T-cell (primary cell): Measurements from ENCODE around the gene SGCA. TPM values are rescaled to one million over a fixed set of nuclear protein-coding genes. Genes with fewer than 3 reads are reported as not detected.
A peak's percentile ranks its signal among the peaks of the same experiment; 100 is the strongest.

Experiments used
- ATAC-seq, 4 experiments: fragments of 200-7000 bp in 3 of 4; fragments of 150-1000 bp in 1 of 4; cut with Tn5 transposase; replicated peaks in 1 of 4; 1 replicate in 3 of 4; 2 replicates in 1 of 4; pipeline ENCODE4 v1.10.0; 2021; ENCODE audit warnings: moderate library complexity in 3 of 4, mild to moderate bottlenecking in 2 of 4, moderate number of reproducible peaks in 1 of 4
- CTCF ChIA-PET, 2 donors: fragments of 300-600 bp; sonication (Branson Sonifier 250); formaldehyde crosslinking; loops; one replicate each; lab custom pipeline; 2022; ENCODE audit warnings: antibody characterized with exemption in 2 of 2; lab: Charles Lee
- POLR2A ChIA-PET, 2 donors: fragments of 300-600 bp; sonication (Branson Sonifier 250); formaldehyde crosslinking; loops; one replicate each; lab custom pipeline; 2022; ENCODE audit warnings: antibody characterized with exemption in 2 of 2; lab: Charles Lee
- DNase-seq, 35 experiments: peaks; one replicate each; pipeline versions ENCODE4 v3.0.0 to v3.0.0-alpha.2; 2013 to 2023
- H3K27ac ChIP-seq: one replicate; pipeline ENCODE4 v1.5.1; 2013; ENCODE audit warnings: low read length
- H3K27me3 ChIP-seq, 2 experiments: replicated peaks in 1 of 2; 1 replicate in 1 of 2; 2 replicates in 1 of 2; pipeline versions ENCODE4 v1.6.1 to v1.7.0; 2013; ENCODE audit warnings: low read length in 1 of 2, mixed read lengths in 1 of 2; ENCODE audit not compliant: control insufficient read depth in 2 of 2, insufficient read depth in 2 of 2; ENCODE audit errors: extremely low read depth in 1 of 2
- H3K36me3 ChIP-seq, 2 donors: 1 replicate in 1 of 2; 2 replicates in 1 of 2; pipeline versions ENCODE4 v1.6.1 to v1.7.0; 2013; ENCODE audit warnings: low read length in 1 of 2; ENCODE audit not compliant: control insufficient read depth in 2 of 2, insufficient read depth in 1 of 2; ENCODE audit errors: extremely low read depth in 1 of 2
- H3K4me1 ChIP-seq, 2 experiments: 1 replicate in 1 of 2; 2 replicates in 1 of 2; pipeline versions ENCODE4 v1.6.1 to v1.7.0; 2013; ENCODE audit warnings: low read length in 2 of 2, mixed read lengths in 1 of 2; ENCODE audit not compliant: insufficient read depth in 2 of 2, control insufficient read depth in 1 of 2; ENCODE audit errors: extremely low read depth in 1 of 2
- H3K4me3 ChIP-seq, 2 donors: 1 replicate in 1 of 2; 2 replicates in 1 of 2; pipeline versions ENCODE4 v1.5.1 to v1.7.0; 2013; ENCODE audit warnings: mild to moderate bottlenecking in 2 of 2, low read length in 1 of 2, moderate library complexity in 1 of 2; ENCODE audit not compliant: control insufficient read depth in 1 of 2; ENCODE audit errors: extremely low read depth in 1 of 2
- H3K9me3 ChIP-seq: 2 replicates; pipeline ENCODE4 v1.7.0; 2013
- H3K27ac Mint-ChIP-seq, 2 donors: one replicate each; pipeline ENCODE4 v1.8.0; 2020 to 2021; ENCODE audit warnings: mild to moderate bottlenecking in 2 of 2, mixed read lengths in 2 of 2
- H3K27me3 Mint-ChIP-seq, 2 donors: one replicate each; pipeline ENCODE4 v1.8.0; 2021 to 2022; ENCODE audit warnings: mixed read lengths in 2 of 2
- H3K36me3 Mint-ChIP-seq: one replicate; pipeline ENCODE4 v1.8.0; 2021; ENCODE audit warnings: mixed read lengths
- H3K4me1 Mint-ChIP-seq, 3 donors: one replicate each; pipeline ENCODE4 v1.8.0; 2020 to 2022; ENCODE audit warnings: mixed read lengths in 3 of 3, mild to moderate bottlenecking in 1 of 3
- H3K4me3 Mint-ChIP-seq, 3 donors: one replicate each; pipeline ENCODE4 v1.8.0; 2020 to 2022; ENCODE audit warnings: mild to moderate bottlenecking in 3 of 3, mixed read lengths in 3 of 3, moderate library complexity in 3 of 3
- H3K9me3 Mint-ChIP-seq, 3 donors: one replicate each; pipeline ENCODE4 v1.8.0; 2020 to 2022; ENCODE audit warnings: mixed read lengths in 3 of 3
- WGBS: methylation state at CpG from one replicate; pipeline ENCODE4 v1.1.5; 2013; ENCODE audit warnings: missing lambda C conversion rate; ENCODE audit not compliant: insufficient coverage; 5-methylcytosine and 5-hydroxymethylcytosine counted together
- total RNA-seq, 35 experiments: library from RNA in 6 of 35; stranded (reverse) in 6 of 35; fragments of 120-200 nt in 1 of 35; gene quantifications; one replicate each; pipeline versions ENCODE4 v1.2.1 to v1.2.4 and lab custom pipeline; 2013 to 2026

SGCA gene
- total RNA-seq, 5 donors from 2014 or later (not counting 1 experiment from before 2014, with no cell fraction given): 0.33 TPM; not detected in 4

DNA sequence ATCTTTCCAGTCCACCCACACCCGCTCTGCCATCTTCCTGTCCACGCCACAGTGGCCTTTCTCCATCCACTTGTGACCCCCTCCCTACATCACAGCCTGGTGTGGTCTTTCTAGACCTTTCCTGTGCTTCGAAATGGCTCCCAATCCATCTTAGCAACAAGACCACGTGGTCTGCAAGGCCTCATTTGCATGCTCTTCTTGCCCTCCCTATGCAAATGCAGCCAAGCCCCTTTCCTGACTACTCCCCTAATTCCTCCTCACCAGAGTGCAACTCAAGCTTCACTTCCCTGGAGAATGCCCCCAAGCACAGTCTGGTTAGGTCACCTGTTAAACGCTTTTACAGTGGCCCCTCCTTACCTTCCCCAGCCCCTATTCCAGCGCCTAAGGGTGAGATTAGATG, 21.4 kb upstream of the SGCA start:
- no peaks in the 10 kb centered on the region for H3K9me3 ChIP-seq
- peak overlapping the region in 1 of 3 donors; percentile 27 for H3K4me3 Mint-ChIP-seq
- peaks cover 3 to 59% of the 10 kb centered on the region in 2 donors for H3K36me3 ChIP-seq
- no peak overlapping the region for H3K4me3 ChIP-seq
- H3K27ac ChIP-seq: no peak overlapping the region
- no peaks in the 10 kb centered on the region for H3K9me3 Mint-ChIP-seq
- H3K36me3 Mint-ChIP-seq: peaks cover 41% of the 10 kb centered on the region
- no peaks in the 10 kb centered on the region for H3K27me3 ChIP-seq
- DNase-seq (no peak), ATAC-seq (no peak)
- H3K4me1 ChIP-seq: peaks cover 36 to 97% of the 10 kb centered on the region in 2 experiments
- no peaks in the 10 kb centered on the region for H3K27me3 Mint-ChIP-seq
- WGBS: 87% methylated on average over 4 of the region's 6 CpGs
- H3K27ac Mint-ChIP-seq: peak overlapping the region; percentile 62 to 97
- POLR2A ChIA-PET: no interaction called here
- CTCF ChIA-PET: interaction anchor here in 1 of 2 donors (1.4 kb wide), 1 partner anchor 51 kb away, joined by 3 read pairs; no protein-coding TSS in a partner anchor
- H3K4me1 Mint-ChIP-seq: peaks cover 88 to 92% (median 91%) of the 10 kb centered on the region in 3 donors

- peak overlapping the region; percentile 97 to 99 for H3K27ac Mint-ChIP-seq
- H3K4me1 ChIP-seq: peaks cover 34 to 91% of the 10 kb centered on the region in 2 experiments
- no peaks in the 10 kb centered on the region for H3K27me3 ChIP-seq
- no peak for DNase-seq
- 92% methylated on average over 7 of the region's 16 CpGs for WGBS
- H3K27ac ChIP-seq: no peak overlapping the region
- no peak for ATAC-seq
- ChIA-PET CTCF (interaction anchor here in 1 of 2 donors (0.6 to 1.4 kb wide), 2 partner anchors 51 to 387 kb away, joined by 3 read pairs; no protein-coding TSS in a partner anchor), POLR2A (no interaction called here)
- H3K36me3 Mint-ChIP-seq: peaks cover 34% of the 10 kb centered on the region
- no peaks in the 10 kb centered on the region for H3K27me3 Mint-ChIP-seq
- peaks cover 82 to 86% (median 85%) of the 10 kb centered on the region in 3 donors for H3K4me1 Mint-ChIP-seq
- peaks cover 3 to 54% of the 10 kb centered on the region in 2 donors for H3K36me3 ChIP-seq
- H3K9me3 ChIP-seq: no peaks in the 10 kb centered on the region
- H3K9me3 Mint-ChIP-seq: no peaks in the 10 kb centered on the region
- no peak overlapping the region for H3K4me3 ChIP-seq
- peak overlapping the region in 2 of 3 donors; percentile 28 to 96 for H3K4me3 Mint-ChIP-seq
Observed at GRCh38 chr17:50144845-50145531, 20.8 kb upstream of the SGCA start.

GRCh38 chr17:50145532-50146229, 20.1 kb upstream of the SGCA start:
- Histone ChIP-seq H3K27ac (peak overlapping the region; percentile 79), H3K27me3 (no peaks in the 10 kb centered on the region), H3K4me3 (no peak overlapping the region), H3K36me3 (peaks cover 3 to 53% of the 10 kb centered on the region in 2 donors), H3K9me3 (no peaks in the 10 kb centered on the region), H3K4me1 (peaks cover 28 to 85% of the 10 kb centered on the region in 2 experiments)
- POLR2A ChIA-PET: interaction anchor here in 1 of 2 donors (0.9 kb wide), 1 partner anchor 15 kb away, joined by 3 read pairs; no protein-coding TSS in a partner anchor
- peaks cover 75 to 79% (median 78%) of the 10 kb centered on the region in 3 donors for H3K4me1 Mint-ChIP-seq
- H3K4me3 Mint-ChIP-seq: peak overlapping the region; percentile 6 to 96 (median 28)
- WGBS: 75% methylated on average over 6 of the region's 11 CpGs
- H3K36me3 Mint-ChIP-seq: peaks cover 29% of the 10 kb centered on the region
- peak overlapping the region; percentile 97 to 99 for H3K27ac Mint-ChIP-seq
- CTCF ChIA-PET: interaction anchor here in 1 of 2 donors (0.6 to 1.4 kb wide), 5 partner anchors 14 to 387 kb away, joined by 3 to 5 read pairs (median 3); no protein-coding TSS in a partner anchor
- DNase-seq: no peak
- no peaks in the 10 kb centered on the region for H3K27me3 Mint-ChIP-seq
- no peaks in the 10 kb centered on the region for H3K9me3 Mint-ChIP-seq
- ATAC-seq: no peak

DNA sequence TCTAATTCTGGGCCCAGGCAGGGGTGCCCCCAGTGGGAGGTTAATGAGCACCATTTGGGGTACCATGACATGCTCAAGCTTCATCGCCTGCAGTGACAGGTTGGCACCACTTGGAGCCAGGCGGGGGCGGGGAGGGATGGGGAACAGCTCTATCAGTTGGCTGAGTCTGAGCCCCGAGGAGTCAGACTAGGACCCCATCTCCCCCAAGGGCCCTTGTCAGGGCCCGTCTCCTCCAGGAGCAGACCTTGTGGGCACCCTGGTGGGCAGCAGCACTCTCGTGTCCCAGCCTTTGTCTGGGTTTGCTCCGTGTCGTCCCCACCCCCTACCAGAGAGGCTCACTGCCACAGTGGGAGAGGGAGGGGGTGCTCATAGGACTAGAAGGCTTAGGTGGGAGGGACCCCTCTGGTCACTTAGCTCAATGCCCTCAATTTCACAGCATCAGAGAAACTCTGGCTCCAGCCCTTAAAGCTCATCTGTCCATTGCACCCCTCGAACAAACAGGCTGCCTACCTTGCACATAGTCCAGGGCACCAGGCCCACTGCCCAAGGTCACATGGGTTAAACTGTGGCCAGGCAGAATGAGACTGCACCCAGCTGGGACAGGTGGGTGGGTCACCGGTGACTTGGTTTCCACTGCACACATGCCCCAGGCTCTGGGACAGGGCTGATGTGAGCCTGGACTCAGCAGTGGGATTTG, 19.4 kb upstream of the SGCA start:
- Mint-ChIP-seq H3K9me3 (no peaks in the 10 kb centered on the region), H3K27ac (peak overlapping the region; percentile 97 to 99), H3K4me3 (peak overlapping the region; percentile 89 to 96 (median 92)), H3K36me3 (peaks cover 26% of the 10 kb centered on the region), H3K4me1 (peaks cover 72% of the 10 kb centered on the region in 3 donors), H3K27me3 (no peaks in the 10 kb centered on the region)
- Histone ChIP-seq H3K4me3 (peak overlapping the region in 1 of 2 donors; percentile 82), H3K27me3 (no peaks in the 10 kb centered on the region), H3K27ac (peak overlapping the region; percentile 79), H3K36me3 (peaks cover 3 to 46% of the 10 kb centered on the region in 2 donors), H3K9me3 (no peaks in the 10 kb centered on the region), H3K4me1 (peaks cover 27 to 82% of the 10 kb centered on the region in 2 experiments)
- DNase-seq (peak in 7 of 35 experiments; percentile 31 to 42 (median 39)), ATAC-seq (no peak)
- 54% methylated on average over 2 of the region's 10 CpGs for WGBS
- ChIA-PET POLR2A (interaction anchor here in 1 of 2 donors (0.9 kb wide), 1 partner anchor 14 kb away, joined by 3 read pairs; no protein-coding TSS in a partner anchor), CTCF (interaction anchor here in 1 of 2 donors (0.9 to 1.1 kb wide), 3 partner anchors 14 to 32 kb away, joined by 3 to 5 read pairs (median 4); no protein-coding TSS in a partner anchor)

DNA sequence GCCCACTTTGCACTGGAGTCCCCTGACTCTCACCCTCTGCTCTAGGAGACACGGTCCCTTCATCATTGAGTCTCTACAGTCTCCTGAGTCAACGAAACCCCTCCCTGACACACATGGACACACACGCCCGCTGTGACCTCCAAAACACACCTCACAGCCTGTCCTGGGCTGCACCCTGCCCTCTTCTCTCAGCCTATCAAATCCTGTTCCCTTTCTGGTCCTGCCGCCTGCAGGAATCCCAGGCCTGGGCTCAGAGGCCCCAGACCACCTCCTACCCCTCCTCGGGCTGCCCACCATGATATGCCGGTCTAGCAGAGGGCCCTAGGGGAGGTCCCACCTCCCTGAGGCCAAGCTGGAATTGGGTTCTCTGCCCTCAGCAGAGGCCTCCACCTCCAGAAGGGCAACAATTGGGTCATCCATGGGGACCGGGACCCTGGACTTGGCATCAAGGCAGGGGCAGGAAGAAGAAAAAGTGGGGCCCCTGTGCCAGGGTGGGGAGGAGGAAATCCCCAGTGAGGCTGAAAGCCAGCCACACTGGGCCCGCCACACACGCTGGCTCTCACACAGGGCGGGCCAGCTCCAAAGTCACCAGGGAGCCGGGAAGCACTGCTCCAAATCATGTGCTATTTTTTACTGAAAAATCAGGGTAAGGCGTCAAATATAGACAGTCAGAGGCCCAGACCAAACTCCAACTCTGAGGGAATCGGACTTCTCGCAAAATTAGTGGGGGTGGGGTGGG, 18.7 kb upstream of the SGCA start:
- WGBS: 38% methylated on average over 12 of the region's 15 CpGs
- peak overlapping the region; percentile 61 to 82 for H3K4me3 ChIP-seq
- no peaks in the 10 kb centered on the region for H3K9me3 ChIP-seq
- ChIA-PET CTCF (interaction anchor here in 1 of 2 donors (0.7 to 1.1 kb wide), 2 partner anchors 15 to 22 kb away, joined by 4 to 5 read pairs; no protein-coding TSS in a partner anchor), POLR2A (no interaction called here)
- H3K27me3 ChIP-seq: no peaks in the 10 kb centered on the region
- Mint-ChIP-seq H3K4me3 (peak overlapping the region; percentile 89 to 96 (median 92)), H3K27ac (peak overlapping the region; percentile 97 to 99), H3K9me3 (no peaks in the 10 kb centered on the region), H3K36me3 (peaks cover 22% of the 10 kb centered on the region), H3K27me3 (no peaks in the 10 kb centered on the region), H3K4me1 (peaks cover 67 to 72% (median 68%) of the 10 kb centered on the region in 3 donors)
- DNase-seq: peak in 1 of 35 experiments; percentile 51
- no peak for ATAC-seq
- H3K36me3 ChIP-seq: peaks cover 3 to 40% of the 10 kb centered on the region in 2 donors
- peaks cover 27 to 82% of the 10 kb centered on the region in 2 experiments for H3K4me1 ChIP-seq
- H3K27ac ChIP-seq: peak overlapping the region; percentile 79
